SK-N-MC (cell line): ENCODE results near the gene SAMD14.

ENCODE experiments used
- EZH2 ChIP-seq: fragments of 200-600 bp; sonication (generic); IDR thresholded peaks from one replicate; pipeline ENCODE4 v1.6.1; 2017; ENCODE audit warnings: antibody characterized with exemption
- POLR2AphosphoS5 ChIP-seq: IDR thresholded peaks from 2 replicates; pipeline ENCODE4 v1.6.1; 2012; ENCODE audit warnings: mild to moderate bottlenecking, low read depth, low read length, borderline replicate concordance

DNA sequence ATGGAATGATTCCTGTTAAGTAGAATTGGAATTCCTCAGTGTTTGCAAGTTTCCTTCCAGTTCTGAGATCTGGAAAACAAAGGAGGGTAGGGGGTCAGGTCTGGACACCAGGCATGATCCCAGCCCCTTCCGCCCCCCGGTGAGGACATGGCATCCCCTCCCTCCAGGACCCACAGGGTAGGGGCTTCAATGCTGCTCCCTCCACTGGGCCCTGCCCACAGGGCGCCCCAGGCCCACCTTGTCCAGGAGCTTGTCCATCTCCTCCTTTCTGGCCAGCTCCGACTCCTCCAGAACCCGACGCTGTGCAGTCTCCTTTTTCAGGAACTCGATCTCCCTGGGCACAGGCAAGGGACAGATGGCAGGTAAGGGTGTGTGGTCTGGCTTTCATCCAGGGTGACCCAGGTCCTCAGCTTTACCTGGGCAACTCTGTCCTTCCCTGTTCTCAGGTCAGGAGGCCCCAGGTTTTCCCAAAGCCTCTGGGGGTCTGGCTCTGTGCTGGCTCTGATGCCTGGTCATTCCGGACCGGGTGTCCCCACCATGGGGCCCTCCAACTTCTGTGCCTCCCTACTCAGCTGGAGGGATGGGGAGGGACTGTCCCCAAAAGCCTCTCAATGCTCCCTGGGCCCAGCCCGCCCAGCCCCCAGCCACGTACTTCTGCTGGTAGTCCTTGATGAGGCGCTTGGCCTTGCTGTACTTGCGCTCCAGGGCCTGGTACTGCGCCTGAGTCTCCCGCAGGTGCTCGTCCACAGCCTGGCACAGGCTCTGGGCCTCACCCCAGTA is 5.5 kb upstream of the SAMD14 start:
- no peak for TF ChIP-seq EZH2
- no peak for TF ChIP-seq POLR2AphosphoS5
